Aorta (tissue), 5 donors: Measurements from ENCODE around the gene OR2L13. TPM values are rescaled to one million over a fixed set of nuclear protein-coding genes. Genes with fewer than 3 reads are reported as not detected.
"Not testable (repeated sequence)": the region's sequence is repeated elsewhere in the genome, so short reads cannot be mapped to it uniquely, and the experiment has no call there.

Experiments used
- ATAC-seq: fragments of 200-7000 bp; cut with Tn5 transposase; one replicate; pipeline ENCODE4 v1.9.1; 2022; ENCODE audit warnings: moderate library complexity; ENCODE audit not compliant: low FRiP score
- DNase-seq, 2 donors: peaks; one replicate each; pipeline ENCODE4 v3.0.0-alpha.2; 2020
- H3K27ac ChIP-seq, 2 donors: one replicate each; pipeline ENCODE4 v1.5.1; 2013; ENCODE audit warnings: low read length in 2 of 2, mild to moderate bottlenecking in 2 of 2, moderate library complexity in 2 of 2, control low read depth in 1 of 2, inconsistent platforms in 1 of 2, low read depth in 1 of 2
- H3K27me3 ChIP-seq, 2 donors: one replicate each; pipeline ENCODE4 v1.6.1; 2013; ENCODE audit warnings: control low read depth in 1 of 2, low read length in 1 of 2, mild to moderate bottlenecking in 1 of 2, moderate library complexity in 1 of 2; ENCODE audit not compliant: insufficient read depth in 2 of 2, control insufficient read depth in 1 of 2
- H3K36me3 ChIP-seq, 2 donors: one replicate each; pipeline ENCODE4 v1.6.1; 2013; ENCODE audit warnings: control low read depth in 1 of 2, low read length in 1 of 2, mild to moderate bottlenecking in 1 of 2; ENCODE audit not compliant: insufficient read depth in 2 of 2, control insufficient read depth in 1 of 2
- H3K4me1 ChIP-seq, 2 donors: one replicate each; pipeline ENCODE4 v1.6.1; 2013; ENCODE audit warnings: low read length in 2 of 2, control low read depth in 1 of 2, mild to moderate bottlenecking in 1 of 2, moderate library complexity in 1 of 2; ENCODE audit not compliant: insufficient read depth in 2 of 2, control insufficient read depth in 1 of 2
- H3K4me3 ChIP-seq, 2 donors: one replicate each; pipeline ENCODE4 v1.5.1; 2013; ENCODE audit warnings: low read length in 2 of 2, control low read depth in 1 of 2, mild to moderate bottlenecking in 1 of 2
- H3K9me3 ChIP-seq: one replicate; pipeline ENCODE4 v1.6.1; 2013; ENCODE audit warnings: mild to moderate bottlenecking, low read length; ENCODE audit not compliant: control insufficient read depth
- WGBS, 2 donors: extraction: QIAGEN DNeasy Blood & Tissue Kit; methylation state at CpG; one replicate each; pipeline ENCODE4 v1.1.7; 2013; 5-methylcytosine and 5-hydroxymethylcytosine counted together
- intact Hi-C, 2 donors: fragments of 100-400 bp; cut with DNase I; formaldehyde crosslinking; loops; one replicate each; pipeline versions ENCODE4 v1.14.2 to v1.15.0; 2022
- long read RNA-seq, 2 donors: library from polyadenylated mRNA; unstranded; transcript quantifications; one replicate each; pipeline ENCODE4 v2.0.0, GENCODE V29; 2020 to 2021
- polyA plus RNA-seq, 2 donors: library from polyadenylated mRNA; stranded (reverse); fragments of 200-250 nt; gene quantifications; one replicate each; pipeline ENCODE4 v1.2.3, GENCODE V29; 2013
- total RNA-seq, 2 donors: library from RNA; stranded (reverse); fragmentation: NEBNext Ultra II Directional; extraction: Animal tissue kit (Norgen Biotek cat#: 25700); gene quantifications; one replicate each; pipeline ENCODE4 v1.2.1, GENCODE V29; 2021
- donor health status: healthy with polysubstance abuse.
- donor health status: Bipolar disorder and iron deficiency.
- donor health status: DM: no; HTN: no; CAD: no.
- donor health status: DM: no; HTN: no; CAD: no.
- donor health status: DM: yes; HTN: yes; CAD: no.

OR2L13 gene
- total RNA-seq, result not detected
- polyA plus RNA-seq, result not detected
- long read RNA-seq, donor 1, result 0 reads
- long read RNA-seq, donor 2, result 0 reads

GRCh38 chr1:248094884-248095283 lies at the start of gene OR2L13:
TSS of gene OR2L13 (plus strand) at chr1:248095184. CDS start at chr1:248099376, 4,192 bp downstream.
- 46 to 63% methylated on average over 1 of the region's 1 CpG for WGBS, 2 donors
- intact Hi-C loops, result no loop called here
- Histone ChIP-seq H3K4me1 (no peaks in the 10 kb centered on the region), H3K27me3 (no peaks in the 10 kb centered on the region), H3K4me3 (no peak within 1 kb of the TSS), H3K36me3 (no peaks in the 10 kb centered on the region), H3K9me3 (no peaks in the 10 kb centered on the region), H3K27ac (no peak within 1 kb of the TSS)
- ATAC-seq (no peak), DNase-seq (no peak)

GRCh38 chr1:248045209-248045608 lies 49.8 kb upstream of the OR2L13 start:
- WGBS, 2 donors, result 68 to 73% methylated on average over 5 of the region's 5 CpGs
- Histone ChIP-seq H3K27me3 (no peaks in the 10 kb centered on the region), H3K27ac (no peak overlapping the region), H3K9me3 (peaks cover 1% of the 10 kb centered on the region), H3K4me1 (no peaks in the 10 kb centered on the region), H3K36me3 (no peaks in the 10 kb centered on the region), H3K4me3 (no peak overlapping the region)
- intact Hi-C loops, result no loop called here
- DNase-seq (no peak), ATAC-seq (no peak)

- intact Hi-C loops, result no loop called here
- ATAC-seq, result no peak
- WGBS, 2 donors, result 71 to 73% methylated on average over 2 of the region's 2 CpGs
Measured at GRCh38 chr1:248046536-248046935, 48.4 kb upstream of the OR2L13 start, which contains the start of gene OR2L3. TSS of gene OR2L3 (plus strand) at chr1:248046836. CDS start at chr1:248060682, 13,846 bp downstream.

GRCh38 chr1:248047008-248047407 lies 48.0 kb upstream of the OR2L13 start:
- Histone ChIP-seq H3K27ac (no peak overlapping the region), H3K4me1 (no peaks in the 10 kb centered on the region), H3K9me3 (no peaks in the 10 kb centered on the region), H3K27me3 (no peaks in the 10 kb centered on the region), H3K4me3 (no peak overlapping the region), H3K36me3 (no peaks in the 10 kb centered on the region)
- intact Hi-C loops, result no loop called here
- 46 to 50% methylated on average over 1 of the region's 1 CpG for WGBS, 2 donors
- DNase-seq (no peak), ATAC-seq (no peak)

More at GRCh38 chr1:248046536-248046935, 48.4 kb upstream of the OR2L13 start, which contains the start of gene OR2L3:
- no peaks in the 10 kb centered on the region for H3K27me3 ChIP-seq
- H3K4me3 ChIP-seq, result no peak within 1 kb of the TSS
- no peaks in the 10 kb centered on the region for H3K36me3 ChIP-seq
- H3K27ac ChIP-seq, result no peak within 1 kb of the TSS
- no peaks in the 10 kb centered on the region for H3K9me3 ChIP-seq
- no peak for DNase-seq
- H3K4me1 ChIP-seq, result no peaks in the 10 kb centered on the region

- Histone ChIP-seq H3K4me1 (no peaks in the 10 kb centered on the region), H3K9me3 (no peaks in the 10 kb centered on the region), H3K27me3 (no peaks in the 10 kb centered on the region), H3K4me3 (no peak overlapping the region), H3K27ac (no peak overlapping the region), H3K36me3 (no peaks in the 10 kb centered on the region)
- intact Hi-C loops, result no loop called here
- no peak for ATAC-seq
- DNase-seq, result no peak
Measured at GRCh38 chr1:248054671-248055070, 40.3 kb upstream of the OR2L13 start.

- Histone ChIP-seq H3K4me1 (no peaks in the 10 kb centered on the region), H3K36me3 (no peaks in the 10 kb centered on the region), H3K9me3 (no peaks in the 10 kb centered on the region), H3K27me3 (no peaks in the 10 kb centered on the region), H3K27ac (no peak overlapping the region), H3K4me3 (no peak overlapping the region)
- 65 to 80% methylated on average over 2 of the region's 2 CpGs for WGBS, 2 donors
- intact Hi-C loops, result no loop called here
- DNase-seq (no peak), ATAC-seq (no peak)
Measured at GRCh38 chr1:248055261-248055660, 39.7 kb upstream of the OR2L13 start.

- Histone ChIP-seq H3K4me3 (no peak overlapping the region), H3K4me1 (no peaks in the 10 kb centered on the region), H3K9me3 (peaks cover 2% of the 10 kb centered on the region), H3K36me3 (no peaks in the 10 kb centered on the region), H3K27ac (no peak overlapping the region), H3K27me3 (no peaks in the 10 kb centered on the region)
- WGBS, 2 donors, result 76% methylated on average over 2 of the region's 2 CpGs
- no peak for ATAC-seq
- intact Hi-C loops, result no loop called here
- no peak for DNase-seq
Measured at GRCh38 chr1:248065071-248065470, 29.9 kb upstream of the OR2L13 start.

GRCh38 chr1:248065604-248066003 lies 29.4 kb upstream of the OR2L13 start:
- intact Hi-C loops, result no loop called here

GRCh38 chr1:248083864-248084263 lies 11.1 kb upstream of the OR2L13 start:
- peak; percentile 29 for ATAC-seq
- DNase-seq, H3K9me3 ChIP-seq, H3K4me1 ChIP-seq, H3K27ac ChIP-seq, H3K4me3 ChIP-seq, intact Hi-C loops, H3K27me3 ChIP-seq, H3K36me3 ChIP-seq: not testable (repeated sequence)
- WGBS, 2 donors, result 82 to 87% methylated on average over 4 to 12 of the region's 17 CpGs

More at GRCh38 chr1:248065604-248066003, 29.4 kb upstream of the OR2L13 start:
- Histone ChIP-seq H3K27ac (no peak overlapping the region), H3K27me3 (no peaks in the 10 kb centered on the region), H3K9me3 (peaks cover 2% of the 10 kb centered on the region), H3K4me3 (no peak overlapping the region), H3K4me1 (no peaks in the 10 kb centered on the region), H3K36me3 (no peaks in the 10 kb centered on the region)
- ATAC-seq (no peak), DNase-seq (no peak)
- 90 to 96% methylated on average over 3 of the region's 3 CpGs for whole genome bisulfite sequencing, 2 donors
